HG02763 (cell line): ENCODE results near the gene GINS2.

ENCODE experiments used
- ATAC-seq: cut with Tn5 transposase; IDR thresholded peaks from one replicate; pipeline ENCODE4 v1.9.1; 2021; ENCODE audit warnings: mild to moderate bottlenecking, moderate library complexity; ENCODE audit not compliant: unreplicated experiment

Gene GINS2

DNA sequence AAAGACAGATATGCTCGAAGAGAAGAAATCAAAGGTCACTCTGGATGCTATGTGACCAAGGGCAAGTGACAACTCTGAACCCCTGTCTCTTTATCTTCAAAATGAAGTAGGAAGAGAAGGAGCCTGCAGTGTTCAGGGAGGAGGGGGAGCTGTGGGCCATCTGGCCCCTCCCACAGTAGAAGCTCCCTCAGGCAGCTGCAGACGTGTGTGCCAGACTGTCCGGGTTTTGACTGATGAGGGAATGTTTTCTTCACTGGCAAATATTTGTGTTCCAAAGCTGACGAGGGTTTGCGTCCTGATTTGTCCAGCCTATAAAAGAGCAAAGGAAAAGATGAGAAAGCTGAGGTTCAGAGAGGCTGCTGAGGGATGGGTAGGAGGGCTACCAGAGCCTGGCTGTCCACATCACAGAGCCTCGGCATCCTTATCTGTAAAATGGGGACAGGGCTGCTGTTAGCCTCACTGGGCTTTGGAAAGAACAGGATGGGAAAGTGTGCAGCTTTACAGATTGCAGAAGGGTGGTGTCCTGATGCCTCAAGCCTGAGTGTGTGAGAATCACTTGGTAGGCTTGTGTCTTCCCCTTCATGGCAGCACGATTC, 1.8 kb upstream of the GINS2 start:
- ATAC-seq: no peak

DNA sequence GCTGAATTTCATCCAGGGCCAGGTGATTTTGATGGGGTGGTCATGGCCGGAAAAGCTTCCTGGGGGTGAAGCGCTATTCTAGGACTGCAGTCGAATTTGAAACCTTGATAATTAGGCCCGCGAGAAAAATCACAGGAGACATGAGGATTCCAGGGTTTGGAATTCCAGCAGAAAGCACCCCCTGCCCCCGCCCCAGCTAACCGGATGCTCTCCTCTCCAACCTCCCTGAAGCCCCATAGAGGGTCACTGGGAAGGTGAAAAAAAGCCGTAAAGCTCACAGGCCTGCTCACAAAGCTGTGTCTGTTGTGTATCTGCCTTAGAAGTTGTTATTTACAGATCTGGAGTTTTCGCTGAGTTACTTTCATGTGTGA, 1.2 kb upstream of the GINS2 start:
- ATAC-seq: no peak

DNA sequence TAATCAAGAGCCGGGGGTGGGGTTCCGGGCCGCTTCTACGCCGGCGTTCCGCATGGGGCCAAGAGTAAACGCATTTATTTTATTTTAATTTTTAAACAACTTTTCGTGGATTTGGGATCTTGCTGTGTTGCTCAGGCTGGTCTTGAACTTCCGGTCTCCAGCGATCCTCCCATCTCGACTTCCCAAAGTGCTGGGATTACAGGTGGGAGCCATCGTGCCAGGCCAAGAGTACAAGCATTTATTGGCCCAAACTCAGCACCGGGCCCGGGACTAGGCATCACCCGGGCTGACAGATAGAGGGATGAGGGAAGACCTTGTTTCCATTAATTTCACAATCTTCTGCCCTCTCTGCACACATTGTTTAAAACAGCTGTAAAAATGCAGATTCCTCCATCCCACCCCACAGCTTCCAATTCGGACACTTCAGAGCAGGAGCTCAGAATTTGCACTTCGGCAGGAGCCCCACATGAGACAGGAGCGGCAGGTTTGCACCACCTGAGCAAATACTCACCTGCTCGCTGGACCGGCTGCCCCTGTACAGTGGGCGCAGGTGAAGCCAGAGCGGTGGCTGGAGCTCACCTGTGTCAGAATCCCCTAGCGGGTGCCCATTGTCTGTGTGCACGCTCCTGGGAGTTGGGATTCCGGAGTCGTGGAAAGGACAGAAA, 663 bp upstream of the GINS2 start:
- ATAC-seq: no peak

DNA sequence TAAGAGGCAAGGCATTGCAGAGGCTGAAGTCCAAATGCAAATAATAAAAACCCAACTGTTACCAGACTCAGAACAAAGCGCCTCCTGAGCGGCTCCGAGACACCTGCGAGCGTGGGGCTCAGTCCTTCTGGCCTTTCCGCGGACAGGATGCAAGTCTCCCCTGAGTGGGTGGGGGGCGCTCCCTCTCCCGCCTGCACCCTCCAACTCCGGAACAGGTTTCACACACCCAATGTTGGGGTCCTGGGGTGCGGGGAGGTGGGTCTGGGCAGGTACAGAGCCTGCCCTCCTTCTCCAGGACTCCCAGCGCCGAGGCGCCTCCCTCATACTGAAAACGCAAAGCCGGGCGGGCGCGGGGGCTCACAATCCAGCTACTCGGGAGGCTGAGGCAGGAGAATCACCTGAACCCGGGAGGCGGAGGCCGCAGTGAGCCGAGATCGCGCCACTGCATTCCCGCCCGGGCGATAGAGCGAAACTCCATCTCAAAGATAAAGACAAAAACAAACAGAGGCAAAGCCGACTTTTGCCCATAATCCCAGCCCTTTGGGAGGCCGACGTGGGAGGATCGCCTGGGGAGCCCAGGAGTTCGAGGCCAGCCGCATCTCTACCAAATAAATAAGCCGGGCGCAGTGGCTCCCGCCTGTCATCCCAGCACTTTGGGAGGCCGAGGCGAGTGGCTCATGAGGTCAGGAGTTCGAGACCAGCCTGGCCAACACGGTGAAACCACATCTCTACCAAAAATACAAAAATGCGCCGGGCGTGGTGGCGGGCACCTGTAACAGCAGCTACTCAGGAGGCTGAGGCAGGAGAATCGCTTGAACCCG, 893 bp downstream of the GINS2 start:
- ATAC-seq: no peak

DNA sequence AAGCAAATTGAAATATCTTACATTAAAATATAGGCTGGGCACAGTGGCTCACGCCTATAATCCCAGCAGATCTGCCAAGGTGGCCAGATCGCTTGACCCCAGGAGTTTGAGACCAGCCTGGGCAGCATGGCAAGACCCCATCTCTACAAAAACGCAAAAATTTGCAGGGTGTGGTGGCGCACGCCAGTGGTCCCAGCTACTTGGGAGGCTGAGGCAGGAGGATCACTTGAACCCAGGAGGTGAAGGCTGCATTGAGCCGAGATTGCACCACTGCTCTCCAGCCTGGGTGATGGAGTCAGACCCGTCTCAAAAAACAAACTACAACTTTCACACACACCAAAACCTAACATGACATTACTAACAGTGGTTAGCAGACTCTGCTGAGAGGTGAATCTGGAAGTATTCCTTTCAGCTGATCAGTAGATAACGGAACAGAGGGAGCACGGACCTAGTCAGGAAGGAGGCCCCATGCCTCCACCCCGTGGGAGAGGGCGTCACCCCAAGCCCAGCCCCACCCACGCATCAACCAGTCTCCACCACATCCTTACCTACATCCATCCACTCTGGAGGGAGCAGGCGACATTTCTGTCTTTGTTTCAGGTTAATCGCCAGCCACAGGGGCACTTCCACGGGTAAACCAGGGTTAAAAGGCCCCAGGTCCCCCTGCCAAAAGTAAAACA, 1.7 kb downstream of the GINS2 start:
- ATAC-seq: no peak

DNA sequence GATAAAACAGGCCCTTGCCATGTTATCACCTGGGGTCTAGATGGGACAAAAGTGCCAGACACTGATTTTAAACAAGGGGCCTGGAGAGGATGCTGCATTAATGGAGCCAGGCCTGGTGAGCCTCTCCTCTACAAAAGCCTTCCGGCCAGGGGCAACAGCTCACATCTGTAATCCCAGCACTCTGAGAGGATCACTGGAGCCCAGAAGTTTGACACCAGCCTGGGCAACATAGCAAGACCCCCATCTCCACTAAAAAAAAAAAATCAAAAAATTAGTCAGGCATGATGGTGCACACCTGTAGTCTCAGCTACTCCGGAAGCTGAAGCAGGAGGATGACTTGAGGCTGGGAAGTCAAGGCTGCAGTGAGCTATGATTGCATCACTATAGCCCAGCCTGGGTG, 3.5 kb downstream of the GINS2 start:
- ATAC-seq: no peak

DNA sequence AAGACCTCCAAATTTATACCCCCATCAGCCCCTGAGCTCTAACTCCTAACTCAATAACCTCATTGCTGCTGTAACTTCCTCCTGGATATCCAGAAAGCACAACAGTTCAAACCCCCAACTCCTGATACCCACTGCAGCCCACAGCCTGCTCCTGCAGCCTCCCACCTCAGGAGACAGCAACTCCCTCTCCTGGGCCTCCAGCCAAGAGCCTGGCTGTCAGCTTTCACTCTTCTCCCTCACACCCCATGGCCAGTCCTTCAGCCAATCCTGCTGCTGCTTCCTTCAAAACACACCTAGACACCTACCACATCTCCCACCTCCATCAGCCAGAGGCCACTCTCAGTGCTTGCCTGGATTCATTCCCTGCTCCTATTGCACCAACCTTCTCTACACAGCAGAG, 5.4 kb downstream of the GINS2 start:
- no peak for ATAC-seq

DNA sequence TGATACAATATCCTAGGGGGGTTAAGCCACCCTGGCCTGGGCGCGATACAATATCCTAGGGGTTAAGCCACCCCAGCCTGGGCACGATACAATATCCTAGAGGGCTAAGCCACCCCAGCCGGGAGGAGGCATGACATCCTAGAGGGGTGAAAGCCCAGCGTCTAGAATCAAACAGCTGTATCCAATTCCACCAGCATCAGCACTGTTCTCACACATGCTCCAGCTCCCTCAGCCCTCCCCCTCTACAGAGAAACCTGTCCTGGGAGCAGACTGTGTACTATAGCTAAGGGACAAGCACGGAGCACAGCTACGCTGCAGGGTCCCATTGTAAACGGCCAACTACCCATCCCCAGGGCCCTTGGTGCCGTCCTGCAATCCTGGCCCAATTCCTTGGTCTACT, 6.2 kb downstream of the GINS2 start:
- no peak for ATAC-seq

DNA sequence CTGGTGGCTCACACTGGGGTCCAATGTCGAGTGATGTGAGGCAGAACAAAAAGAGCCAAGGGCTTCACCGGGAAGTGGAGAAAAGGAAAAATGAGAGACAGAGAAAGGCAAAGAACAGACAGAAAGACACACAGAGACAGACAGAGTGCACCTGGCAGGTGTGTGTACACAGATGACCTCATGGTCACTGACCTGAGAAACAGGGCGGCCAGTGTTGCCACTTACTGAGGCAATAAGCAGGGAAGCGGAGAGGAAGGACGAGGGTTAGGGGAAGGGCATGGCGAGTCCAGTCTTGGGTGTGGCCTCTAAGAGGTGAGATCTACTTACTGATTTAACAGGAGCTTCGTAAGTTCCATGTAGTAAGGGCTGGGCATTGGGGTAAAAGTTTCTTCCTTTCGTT, 7.5 kb downstream of the GINS2 start:
- no peak for ATAC-seq

DNA sequence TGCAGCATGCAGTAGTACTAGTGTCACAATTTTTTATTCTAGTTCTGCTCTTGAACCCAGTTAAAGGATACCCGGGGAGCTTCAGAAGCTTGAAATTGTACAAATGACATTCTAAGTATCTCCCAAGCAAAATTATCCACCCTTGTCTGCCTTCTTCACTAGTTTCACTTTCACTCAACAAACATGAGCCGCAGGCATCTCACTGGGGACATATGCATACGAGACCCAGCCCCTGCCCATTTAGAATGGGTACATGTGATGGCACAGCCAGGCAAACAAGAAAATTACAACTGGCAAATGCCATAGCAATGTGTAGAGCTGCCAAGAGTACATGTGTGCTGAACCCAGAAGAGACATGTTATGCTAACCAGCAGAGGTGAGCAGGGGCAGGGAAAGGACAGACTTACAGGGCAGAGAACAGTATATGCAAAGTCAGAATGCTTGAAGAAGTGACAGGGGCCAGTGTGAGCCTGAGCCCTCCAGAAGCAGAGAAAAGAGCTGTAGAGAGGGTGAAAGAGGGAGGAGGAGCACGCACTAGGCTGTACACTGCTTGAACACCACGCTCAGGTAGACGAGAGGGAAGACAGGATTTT, 8.3 kb downstream of the GINS2 start:
- no peak for ATAC-seq

DNA sequence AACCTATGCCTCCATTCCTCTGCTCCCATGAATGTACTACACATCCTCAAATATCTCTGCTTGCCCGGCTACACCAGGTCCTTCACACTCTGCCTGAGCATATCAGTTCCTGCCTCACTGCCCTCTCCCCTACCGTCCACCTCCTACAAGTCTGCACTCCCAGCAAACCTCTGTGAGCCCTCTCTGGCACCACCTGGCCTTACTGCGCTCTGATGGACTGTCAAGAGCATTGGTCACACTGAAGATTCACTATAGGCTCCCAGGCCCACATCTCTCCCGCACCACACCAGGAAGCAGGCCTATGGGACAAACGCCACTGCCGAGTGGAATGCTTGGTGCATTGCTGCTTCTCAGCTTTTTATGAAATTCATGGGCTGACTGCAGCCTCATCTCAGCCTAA, 8.9 kb downstream of the GINS2 start:
- ATAC-seq: no peak

DNA sequence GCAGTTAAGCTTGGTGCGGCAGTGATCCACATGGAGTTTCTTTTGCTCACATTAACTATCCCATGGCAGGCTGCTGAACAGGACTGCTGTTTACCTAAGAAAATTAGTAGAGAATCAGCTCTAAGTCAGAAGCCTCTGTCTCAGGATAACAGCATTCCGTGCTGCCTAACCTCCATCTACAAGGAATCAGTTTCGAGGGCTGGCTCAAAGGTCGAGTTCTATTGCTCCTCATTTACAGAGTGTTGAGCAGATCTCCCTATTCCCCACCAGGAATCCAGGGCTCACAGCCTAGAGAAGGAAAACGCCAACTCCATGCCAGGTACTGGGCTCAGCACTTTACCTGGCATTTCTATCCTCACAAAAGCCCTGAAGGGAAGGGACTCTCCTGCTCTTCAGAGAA, 9.9 kb downstream of the GINS2 start:
- ATAC-seq: no peak

DNA sequence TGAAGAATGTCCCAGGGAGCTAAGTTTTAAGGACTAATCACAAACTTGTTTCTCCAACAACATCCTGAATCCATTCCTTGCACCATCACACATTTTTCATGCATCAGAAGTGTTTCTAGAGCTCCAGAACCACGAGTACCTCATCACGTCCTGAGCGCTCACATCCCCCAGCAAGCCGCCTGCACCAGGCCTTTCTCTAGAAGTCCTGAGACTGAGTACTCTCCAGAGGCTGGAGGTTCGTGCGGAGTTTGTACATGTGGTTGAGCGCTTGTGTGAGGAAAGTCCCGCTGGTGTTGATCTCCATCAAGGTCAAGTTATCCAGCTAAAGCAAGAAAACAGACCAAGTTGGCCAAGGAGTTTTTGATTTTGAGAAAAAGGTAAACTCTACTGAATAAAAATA, 10.7 kb downstream of the GINS2 start:
- ATAC-seq: no peak

DNA sequence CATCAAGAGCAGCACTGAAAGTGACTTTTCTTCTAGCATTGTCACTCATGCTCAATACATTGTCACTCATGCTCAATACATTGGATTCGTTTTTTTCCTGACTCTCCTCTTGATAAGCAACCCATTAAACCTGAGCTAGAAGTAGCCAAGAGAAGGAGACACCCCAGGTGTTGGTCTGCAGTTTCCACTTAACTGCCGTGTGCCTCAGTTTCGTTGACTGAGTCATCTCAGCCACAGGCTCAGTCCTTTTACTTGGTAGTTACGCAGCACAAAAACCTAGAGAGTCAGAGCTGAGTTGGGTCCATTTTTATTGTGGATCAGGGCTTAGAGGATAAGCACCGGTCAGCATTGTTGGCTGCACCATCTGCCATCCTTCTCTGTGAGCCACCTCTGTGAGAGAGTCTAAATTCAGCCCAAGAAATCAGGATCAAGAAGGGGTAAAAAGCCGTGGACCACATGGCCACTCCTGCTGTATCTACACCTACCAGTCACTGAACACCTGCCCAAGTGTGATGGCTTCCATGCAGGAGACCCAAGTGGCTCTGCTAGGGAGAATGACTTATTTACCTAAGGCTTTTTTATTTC, 11.3 kb downstream of the GINS2 start:
- ATAC-seq: no peak

DNA sequence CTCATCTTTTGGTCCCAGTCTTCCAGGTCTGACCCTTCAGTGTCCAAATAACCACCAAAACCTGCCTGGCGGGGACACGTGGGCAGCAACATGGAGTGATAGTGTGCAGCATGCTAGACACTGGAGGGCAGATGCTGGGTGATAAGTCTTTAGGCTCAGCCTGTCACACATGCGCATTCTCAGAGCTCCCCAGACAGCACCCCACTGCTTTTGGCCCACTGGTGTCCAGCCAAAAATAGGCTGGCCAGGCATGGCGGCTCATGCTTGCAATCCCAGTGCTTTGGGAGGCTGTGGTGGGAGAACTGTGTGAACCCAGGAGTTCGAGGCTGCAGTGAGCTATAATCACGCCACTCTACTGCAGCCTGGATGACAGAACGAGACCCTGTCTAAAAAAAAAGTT, 12.3 kb downstream of the GINS2 start:
- no peak for ATAC-seq

DNA sequence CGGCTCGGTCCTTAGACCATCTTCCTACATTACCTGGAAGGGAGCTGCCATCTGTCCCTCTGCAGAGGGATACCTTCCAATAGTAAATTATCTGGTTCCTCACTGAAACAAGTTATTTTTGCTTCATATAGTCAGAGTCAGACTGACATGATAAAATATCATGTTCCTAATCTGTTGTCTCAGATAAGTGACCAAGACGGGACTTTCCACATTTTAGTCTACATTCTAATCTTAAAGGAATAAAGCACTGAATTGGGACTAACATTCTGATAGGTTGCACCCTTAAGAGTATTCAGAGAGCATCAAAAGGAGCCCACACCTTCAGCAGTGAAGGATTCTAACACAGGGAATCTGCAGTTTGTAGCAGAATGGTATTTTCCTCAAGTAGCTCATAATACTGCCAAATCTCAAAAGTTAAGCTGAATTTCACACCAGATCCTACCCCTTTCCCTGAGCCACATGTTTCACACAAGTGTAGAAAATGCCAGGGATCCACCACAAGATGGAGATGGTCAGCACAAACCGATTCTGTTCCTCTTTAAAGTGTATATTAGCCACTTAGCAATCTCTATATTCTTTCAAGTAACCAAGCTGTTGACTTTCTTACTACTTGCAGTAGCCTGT, 13.4 kb downstream of the GINS2 start:
- ATAC-seq: no peak

DNA sequence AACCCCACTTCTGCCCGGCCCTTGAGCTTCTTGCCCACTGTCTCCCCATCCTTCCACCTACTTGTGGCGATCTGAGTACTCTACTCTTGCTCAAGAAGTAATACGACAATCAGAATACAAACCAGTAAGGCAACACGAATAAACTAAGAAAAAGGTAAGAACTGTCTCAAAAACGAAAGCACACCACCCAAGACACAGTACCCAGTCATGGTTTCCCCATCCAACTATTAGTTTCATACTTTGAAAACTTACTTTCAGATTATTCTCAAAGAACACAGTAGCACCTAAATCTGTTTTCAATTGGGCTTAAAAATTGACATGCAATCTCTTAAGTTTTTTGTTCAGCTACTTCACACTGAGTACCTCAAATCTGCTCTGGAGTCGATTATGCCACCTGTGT, 13.9 kb downstream of the GINS2 start:
- no peak for ATAC-seq

DNA sequence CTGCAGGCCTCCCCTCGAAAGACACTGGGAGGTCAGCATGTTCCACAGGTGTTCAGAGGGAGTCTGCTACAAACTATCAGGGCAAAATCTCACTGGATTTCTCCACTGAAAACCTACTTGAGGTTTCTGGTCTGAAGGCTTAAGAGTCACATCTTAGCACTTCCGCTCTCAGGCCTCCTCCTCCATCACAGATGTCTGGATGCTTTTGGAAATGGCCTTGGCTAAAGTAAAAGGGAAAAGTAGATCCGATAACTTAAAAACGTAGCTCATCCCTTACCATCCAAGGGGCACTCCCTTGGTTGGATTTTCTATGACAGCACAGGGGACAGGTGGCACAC, 14.4 kb downstream of the GINS2 start:
- ATAC-seq: no peak

DNA sequence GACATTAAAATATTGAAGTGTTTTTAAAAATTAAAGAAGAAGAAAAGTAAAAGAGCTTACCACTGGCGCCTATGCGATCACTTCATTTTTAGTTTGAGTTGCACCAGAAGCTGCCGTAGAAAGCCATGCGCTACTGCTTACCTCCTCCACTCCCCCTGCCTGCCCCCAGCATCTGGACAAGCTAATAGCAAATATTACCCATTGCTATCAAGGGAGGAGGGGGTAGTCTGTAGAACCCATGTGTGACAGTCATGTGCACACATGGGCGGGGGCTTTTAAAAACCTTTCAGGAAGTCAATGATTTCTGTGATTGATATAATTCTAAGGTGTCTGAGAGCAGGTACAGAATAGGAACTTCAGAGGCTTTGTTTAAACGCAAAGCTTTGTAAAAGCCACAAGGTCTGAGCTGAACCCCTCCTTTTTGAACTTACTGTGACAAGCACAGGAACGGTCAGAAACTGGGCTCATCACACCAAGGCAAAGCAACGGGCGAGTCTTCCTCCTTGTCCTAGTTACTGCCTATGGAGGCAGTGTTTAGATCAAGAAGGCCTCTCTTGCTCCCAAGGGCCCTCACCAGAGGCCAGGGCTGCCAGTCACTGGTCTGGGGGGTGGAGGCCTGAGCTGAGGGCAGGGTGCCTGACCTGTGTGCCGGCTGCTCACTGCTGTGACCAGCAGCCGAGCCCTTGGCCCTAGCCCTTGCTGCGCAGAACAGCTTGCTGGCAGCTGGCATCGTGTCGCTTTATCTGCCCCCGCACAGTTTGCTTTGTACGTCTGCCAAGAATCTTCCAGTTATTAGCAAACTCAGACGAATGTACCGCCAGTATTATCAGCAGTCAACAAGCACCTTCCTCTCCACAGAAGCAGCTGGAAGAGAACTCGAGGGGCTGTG, 15.0 kb downstream of the GINS2 start:
- ATAC-seq: no peak

DNA sequence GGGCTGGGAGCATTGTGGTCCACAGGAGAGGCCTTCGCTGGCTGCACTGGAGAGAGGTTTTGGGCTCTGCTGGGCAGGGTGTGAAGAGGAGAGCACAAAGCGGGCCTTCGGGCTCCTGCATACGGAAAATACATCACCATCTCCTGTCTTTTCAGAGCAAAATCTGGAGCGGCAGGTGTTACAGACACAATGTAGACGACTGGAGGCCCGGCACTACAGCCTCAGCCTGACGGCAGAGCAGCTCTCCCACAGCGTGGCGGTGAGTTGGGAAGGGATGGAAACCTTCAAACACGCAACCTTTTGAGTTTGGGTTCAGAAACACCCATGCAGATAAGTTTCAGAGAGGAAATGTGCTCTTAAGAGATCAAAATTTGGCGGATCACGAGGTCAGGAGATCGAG, 17.9 kb downstream of the GINS2 start:
- ATAC-seq: no peak
